PC-9 (cell line): Measurements from ENCODE around the gene PIK3CB. TPM values are rescaled to one million over a fixed set of nuclear protein-coding genes. Genes with fewer than 3 reads are reported as not detected.

ENCODE experiments used
- BruUV-seq: library from RNA; stranded (reverse); fragments of 400-500 nt; replicated peaks from 2 replicates; lab custom pipeline; 2021; lab: Mats Ljungman, UMichigan
- CTCF ChIA-PET: fragments of 300-600 bp; sonication (Branson Sonifier 250); formaldehyde crosslinking; loops from one replicate; lab custom pipeline; 2022; ENCODE audit warnings: antibody characterized with exemption; lab: Charles Lee
- POLR2A ChIA-PET: fragments of 300-600 bp; sonication (Branson Sonifier 250); formaldehyde crosslinking; loops from one replicate; lab custom pipeline; 2022; ENCODE audit warnings: antibody characterized with exemption; ENCODE audit not compliant: unreplicated experiment; lab: Charles Lee
- DNase-seq, 2 experiments: peaks; one replicate each; pipeline versions ENCODE4 v3.0.0 to v3.0.0-alpha.2; 2015 to 2022; ENCODE audit warnings: mixed read lengths in 1 of 2
- H2AFZ ChIP-seq: fragments of 200-600 bp; sonication (generic); 2 replicates; pipeline ENCODE4 v1.8.1; 2017; ENCODE audit warnings: antibody characterized with exemption
- H3F3A ChIP-seq: fragments of 200-600 bp; sonication (generic); 2 replicates; pipeline ENCODE4 v1.8.1; 2017; ENCODE audit warnings: antibody characterized with exemption, mild to moderate bottlenecking, low read depth; ENCODE audit not compliant: insufficient read depth
- H3K27ac ChIP-seq: fragments of 200-600 bp; sonication (generic); 2 replicates; pipeline ENCODE4 v1.6.1; 2016; ENCODE audit warnings: mixed run types
- H3K27me3 ChIP-seq: fragments of 200-600 bp; sonication (generic); 2 replicates; pipeline ENCODE4 v1.6.1; 2016; ENCODE audit warnings: low read depth, mixed run types; ENCODE audit not compliant: insufficient read depth
- H3K36me3 ChIP-seq: fragments of 200-600 bp; sonication (generic); 2 replicates; pipeline ENCODE4 v1.6.1; 2016; ENCODE audit warnings: low read depth, mixed run types
- H3K4me1 ChIP-seq: fragments of 200-600 bp; sonication (generic); replicated peaks from 2 replicates; pipeline ENCODE4 v1.6.1; 2016; ENCODE audit warnings: mixed run types; ENCODE audit not compliant: insufficient read depth
- H3K4me2 ChIP-seq: fragments of 200-600 bp; sonication (generic); 2 replicates; pipeline ENCODE4 v1.6.1; 2017; ENCODE audit warnings: mixed run types
- H3K4me3 ChIP-seq: fragments of 200-600 bp; sonication (generic); 2 replicates; pipeline ENCODE4 v1.6.1; 2016; ENCODE audit warnings: mixed run types
- H3K79me2 ChIP-seq: fragments of 200-600 bp; sonication (generic); 2 replicates; pipeline ENCODE4 v1.6.1; 2017; ENCODE audit warnings: low read depth, mixed run types
- H3K9me2 ChIP-seq: fragments of 200-600 bp; sonication (generic); 2 replicates; pipeline ENCODE4 v1.8.1; 2017; ENCODE audit warnings: mild to moderate bottlenecking; ENCODE audit not compliant: insufficient read depth
- H3K9me3 ChIP-seq: fragments of 200-600 bp; sonication (generic); 2 replicates; pipeline ENCODE4 v1.8.1; 2016; ENCODE audit warnings: low read depth; ENCODE audit not compliant: insufficient read depth
- H4K20me1 ChIP-seq: fragments of 200-600 bp; sonication (generic); 2 replicates; pipeline ENCODE4 v1.8.1; 2017; ENCODE audit not compliant: insufficient read depth
- CTCF ChIP-seq: fragments of 200-600 bp; sonication (generic); conservative IDR thresholded peaks from 2 replicates; pipeline ENCODE4 v1.6.1; 2017; ENCODE audit warnings: mixed run types, antibody characterized with exemption, mild to moderate bottlenecking, moderate library complexity
- EZH2 ChIP-seq: fragments of 200-600 bp; sonication (generic); IDR thresholded peaks from 2 replicates; pipeline ENCODE4 v1.8.0; 2017; ENCODE audit warnings: antibody characterized with exemption, low read depth
- intact Hi-C: fragments of 100-400 bp; cut with micrococcal nuclease; formaldehyde crosslinking; loops from one replicate; pipeline ENCODE4 v1.10.0; 2022; ENCODE audit not compliant: unreplicated experiment
- total RNA-seq: library from RNA; stranded (reverse); gene quantifications from 2 replicates; pipeline ENCODE4 v1.2.3, GENCODE V29; 2021

Gene PIK3CB
- total RNA-seq, 1 experiment from 2014 or later: 47.8 TPM

GRCh38 chr3:138818185-138818860 lies 16.4 kb downstream of the PIK3CB start:
- H3K27me3 ChIP-seq: no peaks in the 10 kb centered on the region
- no peaks in the 10 kb centered on the region for H3K9me3 ChIP-seq
- no peaks in the 10 kb centered on the region for H3K9me2 ChIP-seq
- DNase-seq: no peak
- peaks cover 71% of the 10 kb centered on the region for H3K79me2 ChIP-seq
- no peak overlapping the region for H2AFZ ChIP-seq
- no peaks in the 10 kb centered on the region for H4K20me1 ChIP-seq
- no peak overlapping the region for H3K27ac ChIP-seq
- no peak for TF ChIP-seq CTCF
- TF ChIP-seq EZH2: no peak
- no peak overlapping the region for H3K4me3 ChIP-seq
- no peak overlapping the region for H3K4me2 ChIP-seq
- intact Hi-C loops: no loop called here
- BruUV-seq: no TSS peak
- CTCF ChIA-PET: interaction anchor here (0.5 kb wide), 1 partner anchor 31 kb away, joined by 6 read pairs; no protein-coding TSS in a partner anchor
- peaks cover 2% of the 10 kb centered on the region; the same call in 1 of the 2 replicates for H3K4me1 ChIP-seq
- no peaks in the 10 kb centered on the region for H3F3A ChIP-seq
- no peaks in the 10 kb centered on the region for H3K36me3 ChIP-seq
- POLR2A ChIA-PET: no interaction called here

GRCh38 chr3:138817695-138818094 lies 17.0 kb downstream of the PIK3CB start:
- no peaks in the 10 kb centered on the region for H3K27me3 ChIP-seq
- DNase-seq: no peak
- no peaks in the 10 kb centered on the region for H3K9me3 ChIP-seq
- no TSS peak for BruUV-seq
- H3K4me2 ChIP-seq: no peak overlapping the region
- H3K79me2 ChIP-seq: peaks cover 66% of the 10 kb centered on the region
- no peak overlapping the region for H2AFZ ChIP-seq
- ChIA-PET CTCF (interaction anchor here (0.5 kb wide), 1 partner anchor 30 kb away, joined by 6 read pairs; no protein-coding TSS in a partner anchor), POLR2A (no interaction called here)
- H3F3A ChIP-seq: no peaks in the 10 kb centered on the region
- no peaks in the 10 kb centered on the region for H4K20me1 ChIP-seq
- no peaks in the 10 kb centered on the region for H3K4me1 ChIP-seq
- intact Hi-C loops: no loop called here
- no peak overlapping the region for H3K27ac ChIP-seq
- H3K4me3 ChIP-seq: no peak overlapping the region
- TF ChIP-seq CTCF: no peak
- no peak for TF ChIP-seq EZH2
- H3K36me3 ChIP-seq: no peaks in the 10 kb centered on the region
- no peaks in the 10 kb centered on the region for H3K9me2 ChIP-seq

GRCh38 chr3:138812806-138813205 lies 21.9 kb downstream of the PIK3CB start:
- Histone ChIP-seq H3K4me1 (no peaks in the 10 kb centered on the region), H3K9me2 (no peaks in the 10 kb centered on the region), H3K4me2 (no peak overlapping the region), H3K27me3 (no peaks in the 10 kb centered on the region), H3K27ac (no peak overlapping the region), H3K36me3 (no peaks in the 10 kb centered on the region), H2AFZ (no peak overlapping the region), H3K79me2 (peaks cover 49% of the 10 kb centered on the region), H4K20me1 (no peaks in the 10 kb centered on the region), H3F3A (no peaks in the 10 kb centered on the region), H3K4me3 (no peak overlapping the region), H3K9me3 (no peaks in the 10 kb centered on the region)
- no TSS peak for BruUV-seq
- ChIA-PET CTCF (no interaction called here), POLR2A (no interaction called here)
- DNase-seq: no peak
- TF ChIP-seq EZH2 (no peak), CTCF (no peak)
- intact Hi-C loops: no loop called here
